Lower leg skin (tissue), 4 donors: ENCODE data around the gene PVR. TPM values are rescaled to one million over a fixed set of nuclear protein-coding genes. Genes with fewer than 3 reads are reported as not detected.

Experiments used
- DNase-seq, 2 donors: peaks; one replicate each; pipeline ENCODE4 v3.0.0-alpha.2; 2019; ENCODE audit warnings: low spot score in 2 of 2
- H3K4me3 ChIP-seq: fragments of 200-600 bp; sonication (generic); 2 replicates; pipeline ENCODE4 v1.5.1; 2017; ENCODE audit warnings: mild to moderate bottlenecking, low read depth; ENCODE audit not compliant: poor library complexity, severe bottlenecking
- CTCF ChIP-seq, 3 donors: fragments of 450-650 bp; IDR thresholded peaks; one replicate each; pipeline ENCODE4 v1.5.1; 2016; ENCODE audit warnings: antibody characterized with exemption in 3 of 3, mild to moderate bottlenecking in 3 of 3, moderate library complexity in 2 of 3
- POLR2A ChIP-seq, 2 donors: fragments of 450-650 bp; IDR thresholded peaks; one replicate each; pipeline ENCODE4 v1.6.1; 2016 to 2017; ENCODE audit warnings: antibody characterized with exemption in 2 of 2, mild to moderate bottlenecking in 1 of 2, moderate library complexity in 1 of 2
- WGBS, 2 donors: methylation state at CpG; one replicate each; pipeline ENCODE4 v1.1.5; 2018; 5-methylcytosine and 5-hydroxymethylcytosine counted together
- intact Hi-C: fragments of 100-400 bp; cut with DNase I; formaldehyde crosslinking; loops from one replicate; pipeline ENCODE4 v1.15.0; 2023; ENCODE audit warnings: low total_unique reads
- total RNA-seq, 4 donors: library from RNA; depleted of rRNA; stranded (reverse); fragments of >200 nt; gene quantifications; one replicate each; pipeline ENCODE4 v1.1.0, GENCODE V29; 2016

Gene PVR
- 10 to 100 TPM in 3 of 4 donors, 1 to 10 TPM in 1; 9.9 to 14.3 (median 12.1) TPM for total RNA-seq

GRCh38 chr19:44643605-44644401 lies at the start of gene PVR:
Gene PVR, plus strand, starts transcription at chr19:44643910. Its CDS starts 187 bp downstream, at chr19:44644097.
- 0% methylated on average over 26 to 45 of the region's 70 CpGs for WGBS, 2 donors
- H3K4me3 ChIP-seq = peak within 1 kb of the TSS; percentile 69
- intact Hi-C loops = no loop called here
- TF ChIP-seq CTCF (IDR thresholded peaks at IDR 0.05) (no peak), POLR2A (IDR thresholded peaks at IDR 0.05) (no peak)
- peak in 1 of 2 donors; percentile 91 for DNase-seq

- TF ChIP-seq CTCF (IDR thresholded peaks at IDR 0.05) (no peak), POLR2A (IDR thresholded peaks at IDR 0.05) (no peak)
- WGBS, 2 donors = 67 to 76% methylated on average over 10 of the region's 10 CpGs
- no peak for DNase-seq
- intact Hi-C loops = no loop called here
- no peak overlapping the region for H3K4me3 ChIP-seq
Measured at GRCh38 chr19:44596428-44597130, 47.1 kb upstream of the PVR start.

GRCh38 chr19:44597131-44597491 lies 46.6 kb upstream of the PVR start:
- no peak for DNase-seq
- WGBS, 2 donors = 50 to 83% methylated on average over 3 of the region's 3 CpGs
- intact Hi-C loops = no loop called here
- TF ChIP-seq POLR2A (IDR thresholded peaks at IDR 0.05) (no peak), CTCF (IDR thresholded peaks at IDR 0.05) (no peak)
- no peak overlapping the region for H3K4me3 ChIP-seq

GRCh38 chr19:44598355-44598754 lies 45.4 kb upstream of the PVR start:
- TF ChIP-seq POLR2A (IDR thresholded peaks at IDR 0.05) (no peak), CTCF (IDR thresholded peaks at IDR 0.05) (no peak)
- DNase-seq = no peak
- intact Hi-C loops = no loop called here
- H3K4me3 ChIP-seq = no peak overlapping the region

GRCh38 chr19:44598880-44599279 lies 44.8 kb upstream of the PVR start:
- H3K4me3 ChIP-seq = no peak overlapping the region
- no peak for DNase-seq
- WGBS, 2 donors = 66 to 68% methylated on average over 3 of the region's 3 CpGs
- TF ChIP-seq POLR2A (IDR thresholded peaks at IDR 0.05) (no peak), CTCF (IDR thresholded peaks at IDR 0.05) (no peak)
- intact Hi-C loops = no loop called here
